SK-N-MC (cell line): ENCODE data around the gene SUFU.

Experiments
- EZH2 ChIP-seq: fragments of 200-600 bp; sonication (generic); IDR thresholded peaks from one replicate; pipeline ENCODE4 v1.6.1; 2017; ENCODE audit warnings: antibody characterized with exemption
- FOXP2 ChIP-seq: optimal IDR thresholded peaks from 2 replicates; pipeline ENCODE3; 2011; ENCODE audit warnings: mild to moderate bottlenecking, moderate library complexity; ENCODE audit not compliant: insufficient read depth; ENCODE audit errors: extremely low read length, control extremely low read depth
- POLR2AphosphoS5 ChIP-seq: IDR thresholded peaks from 2 replicates; pipeline ENCODE4 v1.6.1; 2012; ENCODE audit warnings: mild to moderate bottlenecking, low read depth, low read length, borderline replicate concordance

DNA sequence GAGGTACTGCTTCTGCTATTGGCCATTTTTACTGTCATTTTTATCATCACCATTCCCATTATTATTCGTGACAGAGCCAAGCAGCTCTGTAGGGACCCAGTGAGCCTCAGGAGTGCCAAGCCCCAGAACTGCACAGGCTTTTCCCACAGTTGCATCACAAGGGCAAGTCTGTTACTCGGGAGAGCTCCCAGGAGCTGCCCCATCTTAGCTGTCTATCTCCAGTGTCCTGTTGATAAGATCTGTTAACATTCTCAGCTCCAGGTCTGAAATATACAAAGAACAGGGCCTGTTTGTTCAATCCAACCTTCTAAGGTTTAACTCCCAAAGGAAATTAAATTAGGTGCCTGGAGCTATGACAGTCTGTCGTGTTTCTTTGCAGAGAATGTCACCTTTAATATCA lies 120.3 kb downstream of the SUFU start:
- TF ChIP-seq POLR2AphosphoS5 (no peak), EZH2 (no peak), FOXP2 (no peak)
